OCI-LY7 (cell line): Measurements from ENCODE around the gene CDK14. TPM values are rescaled to one million over a fixed set of nuclear protein-coding genes. Genes with fewer than 3 reads are reported as not detected.

Source experiments
- BruUV-seq: library from RNA; stranded (reverse); fragments of 400-500 nt; replicated peaks from 2 replicates; lab custom pipeline; 2021; lab: Mats Ljungman, UMichigan
- CTCF ChIA-PET: fragments of 300-600 bp; sonication (Branson Sonifier 250); formaldehyde crosslinking; loops from one replicate; lab custom pipeline; 2022; ENCODE audit warnings: antibody characterized with exemption; ENCODE audit not compliant: unreplicated experiment; lab: Charles Lee
- POLR2A ChIA-PET: fragments of 300-600 bp; sonication (Branson Sonifier 250); formaldehyde crosslinking; loops from one replicate; lab custom pipeline; 2022; ENCODE audit warnings: antibody characterized with exemption; lab: Charles Lee
- DNase-seq: peaks from one replicate; pipeline ENCODE4 v3.0.0-alpha.2; 2015; ENCODE audit warnings: low spot score
- H2AFZ ChIP-seq: fragments of 200-600 bp; sonication (generic), shearing (Covaris generic); 2 replicates; pipeline ENCODE4 v1.6.1; 2014; ENCODE audit warnings: mild to moderate bottlenecking, antibody characterized with exemption, low read length, moderate library complexity
- H3K27ac ChIP-seq: fragments of 200-600 bp; sonication (generic); 2 replicates; pipeline ENCODE4 v1.5.1; 2014; ENCODE audit warnings: mixed run types, low read depth, mild to moderate bottlenecking, moderate library complexity, low read length, inconsistent platforms; ENCODE audit not compliant: poor library complexity, severe bottlenecking
- H3K36me3 ChIP-seq: fragments of 200-600 bp; sonication (generic); 2 replicates; pipeline ENCODE4 v1.6.1; 2014; ENCODE audit warnings: mild to moderate bottlenecking, antibody characterized with exemption, low read length, moderate library complexity, mixed read lengths; ENCODE audit not compliant: insufficient read depth
- H3K4me1 ChIP-seq: fragments of 200-600 bp; sonication (generic); 2 replicates; pipeline ENCODE4 v1.5.1; 2014; ENCODE audit warnings: mild to moderate bottlenecking, low read length; ENCODE audit not compliant: insufficient read depth, poor library complexity, severe bottlenecking
- H3K4me2 ChIP-seq: fragments of 200-600 bp; sonication (generic); 2 replicates; pipeline ENCODE4 v1.6.1; 2014; ENCODE audit warnings: mild to moderate bottlenecking, low read length
- H3K4me3 ChIP-seq: fragments of 200-600 bp; sonication (generic); 2 replicates; pipeline ENCODE4 v1.5.1; 2014; ENCODE audit warnings: mild to moderate bottlenecking, low read depth, low read length; ENCODE audit not compliant: poor library complexity, severe bottlenecking
- H3K79me2 ChIP-seq: fragments of 200-600 bp; sonication (generic); 2 replicates; pipeline ENCODE4 v1.6.1; 2016; ENCODE audit warnings: low read depth, mild to moderate bottlenecking, low read length, moderate library complexity, mixed read lengths; ENCODE audit not compliant: insufficient read depth
- H3K9me2 ChIP-seq: fragments of 200-600 bp; sonication (generic); 2 replicates; pipeline ENCODE4 v1.6.1; 2016; ENCODE audit warnings: mild to moderate bottlenecking, low read length, mixed read lengths; ENCODE audit not compliant: insufficient read depth
- H3K9me3 ChIP-seq: fragments of 200-600 bp; sonication (generic); 2 replicates; pipeline ENCODE4 v1.6.1; 2014; ENCODE audit warnings: mild to moderate bottlenecking, mixed run types, low read length, mixed read lengths
- H4K20me1 ChIP-seq: fragments of 200-600 bp; sonication (generic); 2 replicates; pipeline ENCODE4 v1.6.1; 2014; ENCODE audit warnings: mild to moderate bottlenecking, antibody characterized with exemption, low read length, moderate library complexity, mixed read lengths; ENCODE audit not compliant: insufficient read depth
- CTCF ChIP-seq: fragments of 200-600 bp; sonication (generic); conservative IDR thresholded peaks from 2 replicates; pipeline ENCODE4 v1.5.1; 2014; ENCODE audit warnings: mild to moderate bottlenecking, antibody characterized with exemption, low read length, moderate library complexity, mixed read lengths
- EZH2phosphoT487 ChIP-seq: fragments of 200-600 bp; sonication (generic); IDR thresholded peaks from 2 replicates; pipeline ENCODE4 v1.6.1; 2018; ENCODE audit warnings: low read depth, borderline replicate concordance, mild to moderate bottlenecking, mixed run types, antibody characterized with exemption, low read length, moderate library complexity, mixed read lengths
- intact Hi-C: fragments of 100-400 bp; cut with micrococcal nuclease; formaldehyde crosslinking; loops from one replicate; pipeline ENCODE4 v1.10.0; 2022; ENCODE audit not compliant: unreplicated experiment
- total RNA-seq, 2 experiments: library from RNA; depleted of rRNA in 1 of 2; stranded (reverse); fragments of >200 nt in 1 of 2; shearing (Covaris generic) in 1 of 2; gene quantifications; 2 replicates each; pipeline ENCODE4 v1.2.3, GENCODE V29; 2014 to 2022

Gene CDK14
- total RNA-seq, 2 experiments from 2014 or later = 90.7 to 111 TPM

- Histone ChIP-seq H2AFZ (no peak overlapping the region), H3K36me3 (no peaks in the 10 kb centered on the region), H3K9me3 (no peaks in the 10 kb centered on the region), H3K4me2 (no peak overlapping the region), H4K20me1 (no peaks in the 10 kb centered on the region), H3K9me2 (no peaks in the 10 kb centered on the region), H3K4me1 (no peaks in the 10 kb centered on the region), H3K79me2 (no peaks in the 10 kb centered on the region), H3K4me3 (no peak overlapping the region), H3K27ac (no peak overlapping the region)
- TF ChIP-seq CTCF (no peak), EZH2phosphoT487 (no peak)
- no TSS peak for BruUV-seq
- POLR2A ChIA-PET = interaction anchor here (1.3 kb wide), 1 partner anchor 9 kb away, joined by 7 read pairs; no protein-coding TSS in a partner anchor
- no peak for DNase-seq
- CTCF ChIA-PET = interaction anchor here (0.6 kb wide), 1 partner anchor 122 kb away, joined by 7 read pairs; no protein-coding TSS in a partner anchor
- intact Hi-C loops = no loop called here
Observed at GRCh38 chr7:91151916-91152315, 555.8 kb downstream of the CDK14 start.

GRCh38 chr7:91156316-91157185 lies 560.4 kb downstream of the CDK14 start:
- POLR2A ChIA-PET = no interaction called here
- no peak overlapping the region for H3K4me2 ChIP-seq
- no TSS peak for BruUV-seq
- H2AFZ ChIP-seq = no peak overlapping the region
- H3K36me3 ChIP-seq = no peaks in the 10 kb centered on the region
- H3K9me2 ChIP-seq = no peaks in the 10 kb centered on the region
- TF ChIP-seq EZH2phosphoT487 (no peak), CTCF (no peak)
- H3K27ac ChIP-seq = no peak overlapping the region
- intact Hi-C loops = no loop called here
- no peaks in the 10 kb centered on the region for H4K20me1 ChIP-seq
- H3K4me3 ChIP-seq = no peak overlapping the region
- no peaks in the 10 kb centered on the region for H3K9me3 ChIP-seq
- CTCF ChIA-PET = no interaction called here
- no peak for DNase-seq
- H3K4me1 ChIP-seq = no peaks in the 10 kb centered on the region
- H3K79me2 ChIP-seq = no peaks in the 10 kb centered on the region
